Esophagus squamous epithelium (tissue), 5 donors: ENCODE measurements around the gene CIB4. TPM values are rescaled to one million over a fixed set of nuclear protein-coding genes. Genes with fewer than 3 reads are reported as not detected.

Source experiments
- DNase-seq: peaks from one replicate; lab custom pipeline; 2025; lab: John Stamatoyannopoulos, UW
- H3K27ac ChIP-seq, 4 donors: fragments of 200-600 bp; sonication (generic); one replicate each; pipeline ENCODE4 v1.5.1; 2016 to 2019; ENCODE audit warnings: mild to moderate bottlenecking in 1 of 4
- H3K27me3 ChIP-seq, 4 donors: fragments of 200-600 bp; sonication (generic); 1 replicate in 3 of 4; 2 replicates in 1 of 4; pipeline versions ENCODE4 v1.5.1 to v1.6.0; 2017 to 2021; ENCODE audit warnings: antibody characterized with exemption in 1 of 4
- H3K36me3 ChIP-seq, 3 donors: fragments of 200-600 bp; sonication (generic); one replicate each; pipeline ENCODE4 v1.5.1; 2016 to 2019
- H3K4me1 ChIP-seq, 3 donors: fragments of 200-600 bp; sonication (generic); one replicate each; pipeline ENCODE4 v1.5.1; 2017 to 2019
- H3K4me3 ChIP-seq, 4 donors: fragments of 200-600 bp; sonication (generic); 1 replicate in 3 of 4; 2 replicates in 1 of 4; pipeline ENCODE4 v1.5.1; 2016 to 2019; ENCODE audit warnings: mild to moderate bottlenecking in 2 of 4, moderate library complexity in 1 of 4
- H3K9me3 ChIP-seq, 3 donors: fragments of 200-600 bp; sonication (generic); one replicate each; pipeline ENCODE4 v1.5.1; 2016 to 2019
- POLR2A ChIP-seq, 4 donors: fragments of 450-650 bp; IDR thresholded peaks; one replicate each; pipeline ENCODE4 v1.6.1; 2017; ENCODE audit warnings: antibody characterized with exemption in 4 of 4, mild to moderate bottlenecking in 4 of 4, moderate library complexity in 3 of 4
- WGBS, 2 donors: methylation state at CpG; one replicate each; pipeline ENCODE4 v1.1.5; 2018; 5-methylcytosine and 5-hydroxymethylcytosine counted together
- intact Hi-C: fragments of 100-400 bp; cut with DNase I; formaldehyde crosslinking; loops from one replicate; pipeline ENCODE4 v1.15.0; 2022
- total RNA-seq, 4 donors: library from RNA; depleted of rRNA; stranded (reverse); fragments of >200 nt; gene quantifications; one replicate each; pipeline ENCODE4 v1.1.0, GENCODE V29; 2016
- TF ChIP-seq, protein P1 (sequence below), 6 experiments: fragments of 450-650 bp in 4 of 6; fragments of 200-600 bp in 2 of 6; sonication (generic) in 2 of 6; IDR thresholded peaks; one replicate each; pipeline ENCODE4 v1.5.1; 2016 to 2019; ENCODE audit warnings: antibody characterized with exemption in 6 of 6, mild to moderate bottlenecking in 4 of 6, moderate library complexity in 4 of 6
- donor health status: DM: yes; HTN: yes; CAD: no.

CIB4 gene
- total RNA-seq, 4 donors from 2014 or later: 0.57 TPM; not detected in 3

DNA sequence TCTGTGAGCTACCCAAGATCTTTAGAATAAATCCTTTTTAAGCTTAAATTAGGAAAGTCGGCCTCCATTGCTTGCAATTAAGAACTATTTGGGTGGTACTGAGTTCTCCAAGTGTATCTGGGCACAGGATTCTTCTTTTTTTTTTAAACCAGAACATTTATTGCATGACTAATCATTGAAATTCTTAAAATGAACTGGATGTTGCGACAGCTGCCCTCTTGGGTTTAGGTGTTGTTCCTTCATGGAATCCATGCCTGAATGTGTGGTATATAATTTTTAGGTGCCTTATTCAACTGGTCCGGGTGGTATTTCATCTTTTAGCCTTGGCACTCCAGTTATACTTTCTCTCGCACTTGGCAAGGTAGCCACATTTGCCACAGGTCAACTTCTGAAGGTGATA is 36.9 kb upstream of the CIB4 start:
- Histone ChIP-seq H3K4me1 (no peaks in the 10 kb centered on the region), H3K4me3 (no peak overlapping the region), H3K9me3 (no peaks in the 10 kb centered on the region), H3K27me3 (peaks cover 0 to 19% (median 0%) of the 10 kb centered on the region in 4 donors), H3K27ac (no peak overlapping the region), H3K36me3 (no peaks in the 10 kb centered on the region)
- DNase-seq: no peak
- TF ChIP-seq, protein P1, sequence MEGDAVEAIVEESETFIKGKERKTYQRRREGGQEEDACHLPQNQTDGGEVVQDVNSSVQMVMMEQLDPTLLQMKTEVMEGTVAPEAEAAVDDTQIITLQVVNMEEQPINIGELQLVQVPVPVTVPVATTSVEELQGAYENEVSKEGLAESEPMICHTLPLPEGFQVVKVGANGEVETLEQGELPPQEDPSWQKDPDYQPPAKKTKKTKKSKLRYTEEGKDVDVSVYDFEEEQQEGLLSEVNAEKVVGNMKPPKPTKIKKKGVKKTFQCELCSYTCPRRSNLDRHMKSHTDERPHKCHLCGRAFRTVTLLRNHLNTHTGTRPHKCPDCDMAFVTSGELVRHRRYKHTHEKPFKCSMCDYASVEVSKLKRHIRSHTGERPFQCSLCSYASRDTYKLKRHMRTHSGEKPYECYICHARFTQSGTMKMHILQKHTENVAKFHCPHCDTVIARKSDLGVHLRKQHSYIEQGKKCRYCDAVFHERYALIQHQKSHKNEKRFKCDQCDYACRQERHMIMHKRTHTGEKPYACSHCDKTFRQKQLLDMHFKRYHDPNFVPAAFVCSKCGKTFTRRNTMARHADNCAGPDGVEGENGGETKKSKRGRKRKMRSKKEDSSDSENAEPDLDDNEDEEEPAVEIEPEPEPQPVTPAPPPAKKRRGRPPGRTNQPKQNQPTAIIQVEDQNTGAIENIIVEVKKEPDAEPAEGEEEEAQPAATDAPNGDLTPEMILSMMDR (IDR thresholded peaks at IDR 0.05): no peak
- TF ChIP-seq POLR2A (IDR thresholded peaks at IDR 0.05): no peak
- WGBS, 2 donors: 77 to 84% methylated on average over 4 of the region's 4 CpGs
- intact Hi-C loops: no loop called here

DNA sequence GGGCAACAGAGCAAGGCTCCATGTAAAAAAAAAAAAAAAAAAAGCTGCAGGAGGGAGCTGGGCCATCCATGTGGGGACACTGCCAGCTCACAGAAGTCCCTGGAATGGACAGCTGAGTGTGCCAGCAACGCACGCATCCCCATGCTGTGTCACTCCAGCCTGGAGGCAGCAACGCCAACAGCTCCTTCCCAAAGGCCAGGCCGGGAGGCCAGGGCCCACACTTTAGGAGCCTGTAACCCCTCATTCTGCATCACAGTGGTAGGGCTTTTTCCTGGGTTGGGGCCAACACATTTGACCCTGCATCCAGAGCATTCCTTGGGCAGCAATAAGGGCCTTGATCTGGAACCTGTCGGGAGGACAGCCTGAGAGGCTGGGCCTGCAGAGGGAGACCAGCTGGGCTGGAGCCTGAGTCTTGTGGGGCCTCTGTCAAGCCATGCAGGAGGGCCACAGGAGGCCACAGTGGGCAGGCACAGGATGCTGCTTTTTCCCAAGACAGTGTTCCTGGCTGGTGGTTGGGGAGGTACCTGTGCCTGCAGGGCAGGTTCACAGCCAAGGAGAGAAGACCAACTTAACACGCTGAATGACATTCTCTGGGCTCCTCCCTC is 34.6 kb upstream of the CIB4 start:
- intact Hi-C loops: no loop called here

DNA sequence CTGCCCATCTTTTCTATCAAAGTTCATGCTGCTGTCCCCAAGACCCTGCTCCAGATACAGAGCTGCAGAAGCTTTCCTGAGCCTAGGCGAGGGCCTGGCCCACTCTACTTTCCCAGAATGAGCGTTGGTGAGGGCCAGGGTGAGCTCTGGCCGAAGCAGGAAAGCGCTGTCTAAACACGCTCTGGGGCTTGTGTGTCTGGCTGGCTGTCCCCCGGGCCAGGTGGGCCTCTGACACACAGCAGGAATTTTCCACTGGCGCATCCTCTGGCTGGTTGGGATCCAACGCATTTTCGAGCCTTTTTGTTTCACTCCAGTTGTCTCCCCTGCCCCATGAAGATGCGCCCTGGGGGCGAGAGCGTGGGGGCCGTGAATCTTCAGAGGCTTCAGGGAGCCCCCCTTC is 33.6 kb upstream of the CIB4 start:
- no peaks in the 10 kb centered on the region for H3K4me1 ChIP-seq
- WGBS, 2 donors: 46% methylated on average over 7 of the region's 13 CpGs; no CpG with 5 or more reads in 1 of the 2 donors
- H3K9me3 ChIP-seq: no peaks in the 10 kb centered on the region
- no peak overlapping the region for H3K4me3 ChIP-seq
- TF ChIP-seq POLR2A (IDR thresholded peaks at IDR 0.05): no peak
- TF ChIP-seq, protein P1 (IDR thresholded peaks at IDR 0.05): no peak
- no peaks in the 10 kb centered on the region for H3K36me3 ChIP-seq
- peaks cover 0 to 43% (median 0%) of the 10 kb centered on the region in 4 donors for H3K27me3 ChIP-seq
- DNase-seq: no peak
- H3K27ac ChIP-seq: no peak overlapping the region
- intact Hi-C loops: no loop called here

More for the DNA sequence above, 34.6 kb upstream of the CIB4 start:
- H3K9me3 ChIP-seq: no peaks in the 10 kb centered on the region
- H3K36me3 ChIP-seq: no peaks in the 10 kb centered on the region
- no peak for DNase-seq
- H3K4me1 ChIP-seq: no peaks in the 10 kb centered on the region
- TF ChIP-seq, protein P1 (IDR thresholded peaks at IDR 0.05): no peak
- no peak for TF ChIP-seq POLR2A (IDR thresholded peaks at IDR 0.05)
- peaks cover 0 to 36% (median 0%) of the 10 kb centered on the region in 4 donors for H3K27me3 ChIP-seq
- H3K4me3 ChIP-seq: no peak overlapping the region
- 80 to 83% methylated on average over 3 to 4 of the region's 6 CpGs for WGBS, 2 donors
- no peak overlapping the region for H3K27ac ChIP-seq

DNA sequence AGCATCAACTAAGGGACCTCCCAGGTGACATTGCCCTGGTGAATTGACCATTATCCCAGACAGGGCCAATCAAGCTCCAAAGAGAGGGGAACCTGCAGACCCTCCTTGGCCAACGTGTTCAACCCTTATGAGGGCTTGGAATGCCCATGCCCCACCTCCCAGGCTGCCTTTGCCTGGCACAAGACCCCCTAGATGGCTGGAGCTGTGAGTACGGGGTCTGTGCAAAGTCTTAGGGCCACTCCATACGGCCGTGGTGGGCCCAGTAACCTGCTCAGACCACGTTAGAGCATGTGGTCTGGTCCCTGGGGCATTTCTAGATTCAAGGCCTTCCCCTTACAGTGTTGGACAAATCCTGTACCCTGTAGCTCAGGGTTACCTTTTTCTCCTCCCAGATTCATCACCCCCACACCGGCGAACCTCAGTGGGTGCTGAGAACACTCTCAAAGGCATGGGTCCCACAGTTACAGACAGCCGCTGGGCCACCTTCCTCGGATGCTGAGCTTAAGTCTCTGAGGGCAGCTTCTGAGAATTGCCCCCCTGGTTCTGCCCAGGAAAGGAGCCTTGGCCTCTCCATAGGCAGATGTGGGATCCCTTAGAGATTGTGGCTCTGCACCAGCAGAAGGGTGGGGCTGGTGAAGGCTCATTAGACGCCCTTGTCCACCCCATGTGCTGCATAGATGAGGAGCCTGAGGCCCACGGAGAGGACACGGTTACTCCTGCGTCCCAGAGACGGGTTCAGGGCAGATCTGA is 33.0 kb upstream of the CIB4 start:
- WGBS, 2 donors: 60 to 70% methylated on average over 6 to 10 of the region's 14 CpGs
- no peak for DNase-seq
- Histone ChIP-seq H3K36me3 (no peaks in the 10 kb centered on the region), H3K27me3 (peaks cover 0 to 43% (median 0%) of the 10 kb centered on the region in 4 donors), H3K4me1 (no peaks in the 10 kb centered on the region), H3K9me3 (no peaks in the 10 kb centered on the region), H3K4me3 (no peak overlapping the region), H3K27ac (no peak overlapping the region)
- TF ChIP-seq, protein P1 (IDR thresholded peaks at IDR 0.05): no peak
- no peak for TF ChIP-seq POLR2A (IDR thresholded peaks at IDR 0.05)
- intact Hi-C loops: no loop called here

DNA sequence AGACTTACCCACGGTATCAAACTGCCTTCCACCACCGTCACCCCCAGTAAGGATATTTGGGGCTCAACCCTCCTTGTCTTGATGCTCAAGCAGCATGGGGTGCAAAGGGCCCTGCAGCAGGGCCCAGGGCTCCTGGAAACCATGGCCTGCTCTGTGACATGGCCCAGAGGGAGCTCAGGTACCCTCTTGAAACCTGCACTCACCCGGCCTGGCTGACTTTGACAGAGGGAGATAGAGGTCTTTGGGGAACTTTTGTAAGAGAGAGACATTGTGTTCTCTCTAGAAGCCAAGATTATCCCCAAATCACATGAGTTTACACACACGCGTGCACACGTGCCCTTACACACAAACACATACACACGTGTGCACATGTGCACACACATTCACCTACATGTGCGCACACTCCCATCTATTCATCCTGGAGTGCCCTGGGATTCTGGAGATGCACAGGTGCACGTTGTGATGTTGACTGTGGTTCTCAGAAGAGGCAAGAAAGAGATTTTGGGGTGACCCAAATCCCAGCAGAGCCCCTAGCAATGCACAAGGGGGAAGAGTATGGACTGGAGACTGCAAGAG is 31.7 kb upstream of the CIB4 start:
- no peak overlapping the region for H3K4me3 ChIP-seq
- TF ChIP-seq, protein P1 (IDR thresholded peaks at IDR 0.05): no peak
- TF ChIP-seq POLR2A (IDR thresholded peaks at IDR 0.05): no peak
- WGBS, 2 donors: 80 to 90% methylated on average over 8 to 9 of the region's 9 CpGs
- H3K36me3 ChIP-seq: no peaks in the 10 kb centered on the region
- no peak for DNase-seq
- H3K27ac ChIP-seq: no peak overlapping the region
- H3K27me3 ChIP-seq: peaks cover 0 to 55% (median 0%) of the 10 kb centered on the region in 4 donors
- intact Hi-C loops: no loop called here
- H3K9me3 ChIP-seq: no peaks in the 10 kb centered on the region
- no peaks in the 10 kb centered on the region for H3K4me1 ChIP-seq
